GM19043 (cell line): ENCODE results near the gene SHISA6.

Source experiments
- ATAC-seq: cut with Tn5 transposase; IDR thresholded peaks from one replicate; pipeline ENCODE4 v1.9.1; 2021; ENCODE audit warnings: low read depth; ENCODE audit not compliant: unreplicated experiment

SHISA6 gene

GRCh38 chr17:11564589-11565380, 323.8 kb downstream of the SHISA6 start:
- no peak for ATAC-seq

- ATAC-seq = no peak
These were observed 324.6 kb downstream of the SHISA6 start for GRCh38 chr17:11565591-11565990.

GRCh38 chr17:11578998-11579397, 338.0 kb downstream of the SHISA6 start:
- no peak for ATAC-seq

GRCh38 chr17:11580677-11581076, 339.7 kb downstream of the SHISA6 start:
- ATAC-seq = no peak

- ATAC-seq = no peak
These were observed 341.2 kb downstream of the SHISA6 start for GRCh38 chr17:11582217-11582616.

GRCh38 chr17:11583306-11583992, 342.4 kb downstream of the SHISA6 start:
- ATAC-seq = no peak

- no peak for ATAC-seq
These were observed 348.7 kb downstream of the SHISA6 start for GRCh38 chr17:11589716-11590115.

- ATAC-seq = no peak
These were observed 357.5 kb downstream of the SHISA6 start, which contains the start of gene DNAH9 for GRCh38 chr17:11598274-11599221. Gene DNAH9 (plus strand): TSS chr17:11598470. CDS start chr17:11598499, 29 bp downstream.

GRCh38 chr17:11601661-11602060, 360.6 kb downstream of the SHISA6 start:
- no peak for ATAC-seq

- ATAC-seq = no peak
These were observed 367.4 kb downstream of the SHISA6 start for GRCh38 chr17:11608396-11608795.

- no peak for ATAC-seq
These were observed 370.1 kb downstream of the SHISA6 start for GRCh38 chr17:11610999-11611566.

- ATAC-seq = no peak
These were observed 371.9 kb downstream of the SHISA6 start for GRCh38 chr17:11612956-11613355.
